ENCODE results near the gene BRD2. TPM values are rescaled to one million over a fixed set of nuclear protein-coding genes. Genes with fewer than 3 reads are reported as not detected.

BRD2 gene
- total and polyA plus RNA-seq, 4 experiments from 2014 or later, result 13.7 to 378 (median 231) TPM

- POLR2A ChIA-PET (ENCODE audit: partially characterized antibody), result interaction anchor here (0.8 kb wide), 1 partner anchor 8 kb away, joined by 3 read pairs; no protein-coding TSS in a partner anchor
- DNase-seq, result no peak
- peaks cover 2 to 5% of the 10 kb centered on the region in 2 donors for H3K27me3 Mint-ChIP-seq
- no peaks in the 10 kb centered on the region for H3K9me3 ChIP-seq (ENCODE audit: control insufficient read depth in 1 of 2, low read length in 2 of 2)
- H3K9me3 Mint-ChIP-seq, result peaks cover 0 to 2% (median 0%) of the 10 kb centered on the region in 8 donors
- no peak overlapping the region for H3K4me3 ChIP-seq (ENCODE audit: low read length in 2 of 2)
- no peaks in the 10 kb centered on the region for H3K27me3 ChIP-seq (ENCODE audit: insufficient read depth, low read length)
- no peak overlapping the region for H3K27ac ChIP-seq (ENCODE audit: low read depth, low read length)
- H3K36me3 Mint-ChIP-seq, result no peaks in the 10 kb centered on the region
- H3K4me1 ChIP-seq (ENCODE audit: insufficient read depth, low read length), result peaks cover 5% of the 10 kb centered on the region
- intact Hi-C loops (cut with micrococcal nuclease), result no loop called here
- H3K4me1 Mint-ChIP-seq, result peaks cover 0 to 5% (median 2%) of the 10 kb centered on the region in 4 donors
- CTCF ChIA-PET (ENCODE audit: partially characterized antibody), result no interaction called here
- H3K36me3 ChIP-seq (ENCODE audit: insufficient read depth, low read length), result no peaks in the 10 kb centered on the region
- H3K4me3 Mint-ChIP-seq, result no peak overlapping the region
- H3K27ac Mint-ChIP-seq, result no peak overlapping the region
Measured at GRCh38 chr6:33028220-33028849, 59.9 kb downstream of the BRD2 start.

- Mint-ChIP-seq H3K27me3 (peaks cover 2 to 5% of the 10 kb centered on the region in 2 donors), H3K36me3 (peaks cover 0 to 2% of the 10 kb centered on the region in 2 donors), H3K4me1 (peaks cover 0 to 5% (median 2%) of the 10 kb centered on the region in 4 donors), H3K4me3 (no peak overlapping the region), H3K27ac (peak overlapping the region in 2 of 7 donors; percentile 2 to 5), H3K9me3 (peaks cover 0 to 4% (median 2%) of the 10 kb centered on the region in 8 donors)
- Histone ChIP-seq H3K4me1 (ENCODE audit: insufficient read depth, low read length) (peaks cover 5% of the 10 kb centered on the region), H3K27me3 (ENCODE audit: insufficient read depth, low read length) (no peaks in the 10 kb centered on the region), H3K36me3 (ENCODE audit: insufficient read depth, low read length) (no peaks in the 10 kb centered on the region), H3K27ac (ENCODE audit: low read depth, low read length) (no peak overlapping the region), H3K4me3 (ENCODE audit: low read length in 2 of 2) (no peak overlapping the region), H3K9me3 (ENCODE audit: control insufficient read depth in 1 of 2, low read length in 2 of 2) (no peaks in the 10 kb centered on the region)
- ChIA-PET POLR2A (ENCODE audit: partially characterized antibody) (interaction anchor here (0.8 kb wide), 1 partner anchor 10 kb away, joined by 3 read pairs; no protein-coding TSS in a partner anchor), CTCF (ENCODE audit: partially characterized antibody) (interaction anchor here (1.1 to 1.2 kb wide), 2 partner anchors 13 to 15 kb away, joined by 3 to 4 read pairs; no protein-coding TSS in a partner anchor)
- intact Hi-C loops (cut with micrococcal nuclease), result no loop called here
- DNase-seq, result no peak
Measured at GRCh38 chr6:33029328-33030184, 61.2 kb downstream of the BRD2 start.

GRCh38 chr6:33030245-33030644 is 61.9 kb downstream of the BRD2 start:
- peaks cover 5% of the 10 kb centered on the region for H3K4me1 ChIP-seq (ENCODE audit: insufficient read depth, low read length)
- intact Hi-C loops (cut with micrococcal nuclease), result no loop called here
- H3K4me3 ChIP-seq (ENCODE audit: low read length in 2 of 2), result no peak overlapping the region
- H3K27me3 ChIP-seq (ENCODE audit: insufficient read depth, low read length), result no peaks in the 10 kb centered on the region
- POLR2A ChIA-PET (ENCODE audit: partially characterized antibody), result no interaction called here
- peaks cover 4 to 5% of the 10 kb centered on the region in 2 donors for H3K27me3 Mint-ChIP-seq
- no peaks in the 10 kb centered on the region for H3K9me3 ChIP-seq (ENCODE audit: control insufficient read depth in 1 of 2, low read length in 2 of 2)
- peaks cover 0 to 11% (median 9%) of the 10 kb centered on the region in 8 donors for H3K9me3 Mint-ChIP-seq
- no peak overlapping the region for H3K27ac ChIP-seq (ENCODE audit: low read depth, low read length)
- H3K4me3 Mint-ChIP-seq, result no peak overlapping the region
- H3K4me1 Mint-ChIP-seq, result peaks cover 0 to 5% (median 2%) of the 10 kb centered on the region in 4 donors
- H3K36me3 Mint-ChIP-seq, result peaks cover 0 to 3% of the 10 kb centered on the region in 2 donors
- no peaks in the 10 kb centered on the region for H3K36me3 ChIP-seq (ENCODE audit: insufficient read depth, low read length)
- no peak for DNase-seq
- no peak overlapping the region for H3K27ac Mint-ChIP-seq
- CTCF ChIA-PET (ENCODE audit: partially characterized antibody), result interaction anchor here (1.2 kb wide), 1 partner anchor 14 kb away, joined by 4 read pairs; no protein-coding TSS in a partner anchor

Other genes starting within 250 kb of the BRD2 start
- gene HLA-DQA2, start 227.2 kb upstream of the BRD2 start, total RNA-seq, result not detected
- gene HLA-DQA2, start 227.2 kb upstream of the BRD2 start, polyA plus RNA-seq, result under 1 TPM in 1 of 2 donors, not detected in 1; 0.77 TPM
- gene HLA-DQB2, start 205.1 kb upstream of the BRD2 start, total RNA-seq, result not detected
- gene HLA-DQB2, start 205.1 kb upstream of the BRD2 start, polyA plus RNA-seq, result 1 to 10 TPM in 1 of 2 donors, not detected in 1; 2.9 TPM
- gene HLA-DOB, start 151.6 kb upstream of the BRD2 start, total RNA-seq, result 1 to 10 TPM in 1 of 2 experiments, under 1 TPM in 1; 0.61 to 1.1 TPM
- gene HLA-DOB, start 151.6 kb upstream of the BRD2 start, polyA plus RNA-seq, result 1 to 10 TPM in 1 of 2 donors, under 1 TPM in 1; 0.22 to 2.8 TPM
- gene TAP2, start 129.9 kb upstream of the BRD2 start, total RNA-seq, result 100 to 1,000 TPM; 106 to 112 TPM
- gene TAP2, start 129.9 kb upstream of the BRD2 start, polyA plus RNA-seq, result 10 to 100 TPM; 11.0 to 16.5 TPM
- 100 to 1,000 TPM; 134 to 138 TPM for gene PSMB8, start 124.5 kb upstream of the BRD2 start, total RNA-seq
- gene PSMB8, start 124.5 kb upstream of the BRD2 start, polyA plus RNA-seq, result 100 to 1,000 TPM; 363 to 426 TPM
- gene TAP1, start 114.9 kb upstream of the BRD2 start, total RNA-seq, result 100 to 1,000 TPM; 136 to 141 TPM
- 100 to 1,000 TPM; 300 to 324 TPM for gene TAP1, start 114.9 kb upstream of the BRD2 start, polyA plus RNA-seq
- gene PSMB9, start 114.4 kb upstream of the BRD2 start, total RNA-seq, result 100 to 1,000 TPM; 141 to 144 TPM
- 100 to 1,000 TPM; 501 to 763 TPM for gene PSMB9, start 114.4 kb upstream of the BRD2 start, polyA plus RNA-seq
- gene HLA-DMB, start 27.6 kb upstream of the BRD2 start, total RNA-seq, result 1 to 10 TPM; 7.9 to 8.1 TPM
- gene HLA-DMB, start 27.6 kb upstream of the BRD2 start, polyA plus RNA-seq, result 10 to 100 TPM in 1 of 2 donors, 1 to 10 TPM in 1; 7.6 to 15.5 TPM
- 10 to 100 TPM in 1 of 2 experiments, 1 to 10 TPM in 1; 8.5 to 10.2 TPM for gene HLA-DMA, start 15.5 kb upstream of the BRD2 start, total RNA-seq
- 10 to 100 TPM in 1 of 2 donors, 1 to 10 TPM in 1; 8.1 to 26.0 TPM for gene HLA-DMA, start 15.5 kb upstream of the BRD2 start, polyA plus RNA-seq
- gene HLA-DOA, start 41.0 kb downstream of the BRD2 start, total RNA-seq, result 1 to 10 TPM in 1 of 2 experiments, under 1 TPM in 1; 0.69 to 1.4 TPM
- gene HLA-DOA, start 41.0 kb downstream of the BRD2 start, polyA plus RNA-seq, result 1 to 10 TPM in 1 of 2 donors, not detected in 1; 1.8 TPM
- gene HLA-DPA1, start 105.1 kb downstream of the BRD2 start, total RNA-seq, result 10 to 100 TPM; 17.0 to 18.2 TPM
- 10 to 100 TPM; 40.0 to 41.6 TPM for gene HLA-DPA1, start 105.1 kb downstream of the BRD2 start, polyA plus RNA-seq
- 10 to 100 TPM; 14.5 to 17.2 TPM for gene HLA-DPB1, start 107.4 kb downstream of the BRD2 start, total RNA-seq
- gene HLA-DPB1, start 107.4 kb downstream of the BRD2 start, polyA plus RNA-seq, result 10 to 100 TPM; 50.5 to 76.9 TPM
- 1 to 10 TPM; 1.2 to 1.6 TPM for gene COL11A2, start 223.9 kb downstream of the BRD2 start, total RNA-seq
- gene COL11A2, start 223.9 kb downstream of the BRD2 start, polyA plus RNA-seq, result under 1 TPM; 0.40 to 0.49 TPM
- gene RXRB, start 232.1 kb downstream of the BRD2 start, total RNA-seq, result 10 to 100 TPM; 89.2 to 94.3 TPM
- gene RXRB, start 232.1 kb downstream of the BRD2 start, polyA plus RNA-seq, result 10 to 100 TPM in 1 of 2 donors, 1 to 10 TPM in 1; 5.6 to 11.5 TPM
- 10 to 100 TPM; 40.8 to 40.9 TPM for gene SLC39A7, start 232.3 kb downstream of the BRD2 start, total RNA-seq
- gene SLC39A7, start 232.3 kb downstream of the BRD2 start, polyA plus RNA-seq, result 10 to 100 TPM; 22.9 to 23.1 TPM
- 10 to 100 TPM; 20.2 to 22.3 TPM for gene HSD17B8, start 236.1 kb downstream of the BRD2 start, total RNA-seq
- 10 to 100 TPM; 57.4 to 77.3 TPM for gene HSD17B8, start 236.1 kb downstream of the BRD2 start, polyA plus RNA-seq
- 10 to 100 TPM; 36.8 to 38.4 TPM for gene RING1, start 239.9 kb downstream of the BRD2 start, total RNA-seq
- 1 to 10 TPM; 3.4 to 7.8 TPM for gene RING1, start 239.9 kb downstream of the BRD2 start, polyA plus RNA-seq

Data from CD4-positive, alpha-beta memory T cell (primary cell).